Endothelial cell of umbilical vein (primary cell): ENCODE measurements around the gene DAB2. TPM values are rescaled to one million over a fixed set of nuclear protein-coding genes. Genes with fewer than 3 reads are reported as not detected.

Source experiments
- BruUV-seq: library from RNA; stranded (reverse); fragments of 400-500 nt; replicated peaks from 2 replicates; lab custom pipeline; 2021; lab: Mats Ljungman, UMichigan
- CTCF ChIA-PET: fragments of 300-600, 350-600 bp; sonication (Branson Sonifier 250); formaldehyde crosslinking; loops from one replicate; lab custom pipeline; 2021; ENCODE audit warnings: antibody characterized with exemption, inconsistent platforms; lab: Charles Lee
- POLR2A ChIA-PET: fragments of 300-600, 350-600 bp; sonication (Branson Sonifier 250); formaldehyde crosslinking; loops from one replicate; lab custom pipeline; 2021; ENCODE audit warnings: antibody characterized with exemption, inconsistent platforms; lab: Charles Lee
- DNase-seq: peaks from one replicate; pipeline ENCODE4 v3.0.0-alpha.2; 2011; ENCODE audit warnings: low read depth, low spot score
- FAIRE-seq: peaks from 2 replicates; lab custom pipeline; 2011; peaks lifted over from hg19 to GRCh38; lab: Jason Lieb, UNC
- H2AFZ ChIP-seq: 2 replicates; pipeline ENCODE4 v1.6.0; 2012; ENCODE audit warnings: low read depth, low read length, control low read depth, inconsistent platforms
- H3K27ac ChIP-seq: 2 replicates; pipeline ENCODE4 v1.5.1; 2011; ENCODE audit warnings: low read depth, mild to moderate bottlenecking, control low read depth, low read length, moderate library complexity; ENCODE audit not compliant: insufficient read depth
- H3K27me3 ChIP-seq, 2 experiments: 2 replicates each; pipeline versions ENCODE4 v1.6.0 to v1.6.1; 2011; ENCODE audit warnings: low read length in 2 of 2, mixed read lengths in 1 of 2; ENCODE audit not compliant: control insufficient read depth in 2 of 2, insufficient read depth in 2 of 2
- H3K36me3 ChIP-seq, 2 experiments: 2 replicates in 1 of 2; 3 replicates in 1 of 2; pipeline ENCODE4 v1.5.1; 2011; ENCODE audit warnings: low read length in 2 of 2, mild to moderate bottlenecking in 1 of 2, moderate library complexity in 1 of 2; ENCODE audit not compliant: control insufficient read depth in 2 of 2, insufficient read depth in 2 of 2; ENCODE audit errors: extremely low read depth in 1 of 2
- H3K4me1 ChIP-seq: 3 replicates; pipeline ENCODE4 v1.5.1; 2011; ENCODE audit warnings: mild to moderate bottlenecking, low read length; ENCODE audit not compliant: control insufficient read depth, insufficient read depth; ENCODE audit errors: extremely low read depth
- H3K4me2 ChIP-seq: 2 replicates; pipeline ENCODE4 v1.6.1; 2011; ENCODE audit warnings: low read length, control low read depth, mixed read lengths; ENCODE audit not compliant: insufficient read depth
- H3K4me3 ChIP-seq, 3 experiments: fragments of 200-600 bp in 1 of 3; sonication (generic), shearing (Covaris generic) in 1 of 3; replicated peaks in 1 of 3; 2 replicates each; pipeline ENCODE4 v1.5.1; 2011 to 2016; ENCODE audit warnings: control low read depth in 3 of 3, low read length in 3 of 3, mild to moderate bottlenecking in 2 of 3, inconsistent platforms in 1 of 3, low read depth in 1 of 3, moderate library complexity in 1 of 3; ENCODE audit not compliant: insufficient read depth in 1 of 3
- H3K79me2 ChIP-seq: 2 replicates; pipeline ENCODE4 v1.6.0; 2012; ENCODE audit warnings: low read length, inconsistent platforms; ENCODE audit not compliant: control insufficient read depth, insufficient read depth
- H3K9ac ChIP-seq: replicated peaks from 2 replicates; pipeline ENCODE3; 2011; ENCODE audit warnings: low read length, control low read depth; ENCODE audit not compliant: insufficient read depth; ENCODE audit errors: extremely low read depth
- H3K9me1 ChIP-seq: replicated peaks from 3 replicates; pipeline ENCODE4 v1.6.0; 2011; ENCODE audit warnings: mild to moderate bottlenecking, low read length; ENCODE audit not compliant: control insufficient read depth, insufficient read depth; ENCODE audit errors: extremely low read depth
- H3K9me3 ChIP-seq: replicated peaks from 2 replicates; pipeline ENCODE4 v1.5.1; 2012; ENCODE audit warnings: low read length, inconsistent platforms; ENCODE audit not compliant: control insufficient read depth, insufficient read depth
- H4K20me1 ChIP-seq: replicated peaks from 2 replicates; pipeline ENCODE3; 2011; ENCODE audit warnings: mild to moderate bottlenecking, low read length; ENCODE audit not compliant: control insufficient read depth, insufficient read depth; ENCODE audit errors: extremely low read depth
- CTCF ChIP-seq, 2 donors: IDR thresholded peaks; 1 replicate in 1 of 2; 2 replicates in 1 of 2; pipeline ENCODE4 v1.5.1; 2011; ENCODE audit warnings: low read length in 2 of 2, mild to moderate bottlenecking in 2 of 2, moderate library complexity in 2 of 2, control low read depth in 1 of 2, inconsistent platforms in 1 of 2, low read depth in 1 of 2; ENCODE audit not compliant: insufficient read depth in 1 of 2; ENCODE audit errors: extremely low read depth in 1 of 2
- EZH2 ChIP-seq: IDR thresholded peaks from 2 replicates; pipeline ENCODE4 v1.6.1; 2012; ENCODE audit warnings: borderline replicate concordance, low read depth, mild to moderate bottlenecking, moderate library complexity, low read length, inconsistent platforms; ENCODE audit not compliant: severe bottlenecking
- GATA2 ChIP-seq: IDR thresholded peaks from 2 replicates; pipeline ENCODE4 v1.7.0; 2011; ENCODE audit warnings: low read depth, mild to moderate bottlenecking, moderate library complexity, mixed read lengths, low read length; ENCODE audit not compliant: insufficient read length, insufficient read depth
- JUN ChIP-seq: IDR thresholded peaks from 2 replicates; pipeline ENCODE4 v1.6.1; 2011; ENCODE audit warnings: borderline replicate concordance, low read depth; ENCODE audit not compliant: insufficient read length, insufficient read depth
- MAX ChIP-seq: IDR thresholded peaks from 2 replicates; pipeline ENCODE4 v1.6.1; 2011; ENCODE audit not compliant: insufficient read depth, insufficient read length
- MYC ChIP-seq: IDR thresholded peaks from one replicate; pipeline ENCODE4 v1.6.1; 2011; ENCODE audit warnings: mild to moderate bottlenecking, low read depth, low read length
- POLR2AphosphoS5 ChIP-seq: IDR thresholded peaks from 2 replicates; pipeline ENCODE4 v1.6.1; 2012; ENCODE audit warnings: low read depth, mild to moderate bottlenecking, control low read depth, low read length, moderate library complexity; ENCODE audit not compliant: insufficient read depth
- dilution Hi-C: fragments of 300-500 bp; cut with MboI; formaldehyde crosslinking; loops from one replicate; pipeline ENCODE4 v1.15.0; 2019; ENCODE audit warnings: low sequenced_read_pairs; ENCODE audit not compliant: extremely low pct_ligation_motif_present
- intact Hi-C: fragments of 100-400 bp; cut with micrococcal nuclease; formaldehyde crosslinking; loops from one replicate; pipeline ENCODE4 v1.10.0; 2022
- polyA plus RNA-seq, 4 experiments: library from polyadenylated mRNA; depleted of rRNA in 3 of 4; stranded (reverse) in 3 of 4; unstranded in 1 of 4; fragments of >200 nt; gene quantifications; 2 replicates each; pipeline versions ENCODE4 v1.2.1 to v1.2.3, GENCODE V29; 2011 to 2012; ENCODE audit warnings: missing spikeins in 1 of 4
- total RNA-seq: library from RNA; stranded (reverse); gene quantifications from 2 replicates; pipeline ENCODE4 v1.2.3, GENCODE V29; 2021

Gene DAB2
- total and polyA plus RNA-seq, 2 donors (not counting 3 experiments of a cell fraction or from before 2014, with no cell fraction given), result 168 to 283 TPM

- Histone ChIP-seq H3K9ac (no peak overlapping the region), H3K4me3 (no peak overlapping the region), H3K4me2 (no peak overlapping the region), H4K20me1 (no peaks in the 10 kb centered on the region), H3K27ac (no peak overlapping the region), H3K79me2 (no peaks in the 10 kb centered on the region), H3K27me3 (no peaks in the 10 kb centered on the region), H3K4me1 (no peaks in the 10 kb centered on the region), H2AFZ (no peak overlapping the region), H3K9me1 (no peaks in the 10 kb centered on the region), H3K36me3 (peaks cover 50 to 60% of the 10 kb centered on the region in 2 experiments), H3K9me3 (no peaks in the 10 kb centered on the region)
- DNase-seq (no peak), FAIRE-seq (no peak)
- TF ChIP-seq MYC (no peak), GATA2 (no peak), MAX (no peak), EZH2 (no peak)
- POLR2A ChIA-PET, result no interaction called here
- CTCF ChIA-PET, result interaction anchor here (1.0 to 1.8 kb wide), 9 partner anchors 10 to 193 kb away, joined by 3 to 14 read pairs (median 3); partner anchors contain the start of gene DAB2
- dilution Hi-C loops, result no loop called here
- BruUV-seq, result no TSS peak
- intact Hi-C loops, result loop anchor here (5.0 kb wide), 2 partner anchors 162 to 232 kb away; partner anchors contain the start of gene FYB1
Observed at GRCh38 chr5:39379693-39380092, 45.1 kb downstream of the DAB2 start.

GRCh38 chr5:39377613-39378012, 47.2 kb downstream of the DAB2 start:
- H3K27ac ChIP-seq, result no peak overlapping the region
- intact Hi-C loops, result loop anchor here (2.0 to 5.0 kb wide), 3 partner anchors 47 to 230 kb away; partner anchors contain the start of genes DAB2 and FYB1

More at GRCh38 chr5:39377613-39378012, 47.2 kb downstream of the DAB2 start:
- Histone ChIP-seq H3K79me2 (no peaks in the 10 kb centered on the region), H3K9me1 (no peaks in the 10 kb centered on the region), H3K4me1 (no peaks in the 10 kb centered on the region), H3K27me3 (no peaks in the 10 kb centered on the region), H4K20me1 (no peaks in the 10 kb centered on the region), H2AFZ (no peak overlapping the region), H3K4me2 (no peak overlapping the region), H3K4me3 (no peak overlapping the region), H3K9me3 (no peaks in the 10 kb centered on the region), H3K36me3 (peaks cover 52 to 70% of the 10 kb centered on the region in 2 experiments), H3K9ac (no peak overlapping the region)
- ChIA-PET CTCF (interaction anchor here (0.6 to 3.6 kb wide), 6 partner anchors 160 to 230 kb away, joined by 3 to 156 read pairs (median 46); partner anchors contain the start of gene FYB1), POLR2A (no interaction called here)
- FAIRE-seq, result no peak
- dilution Hi-C loops, result no loop called here
- no peak for TF ChIP-seq JUN
- TF ChIP-seq CTCF (IDR thresholded peaks at IDR 0.05; ENCODE audit: extremely low read depth in 1 of 2, insufficient read depth in 1 of 2, low read depth in 1 of 2, low read length in 2 of 2), result no peak
- TF ChIP-seq MYC, result no peak
- TF ChIP-seq MAX, result no peak
- TF ChIP-seq EZH2, result no peak
- TF ChIP-seq POLR2AphosphoS5, result no peak
- no peak for DNase-seq
- no TSS peak for BruUV-seq
